GM21526 (cell line): ENCODE data around the gene ADCK2.
"Not testable (repeated sequence)": the region's sequence is repeated elsewhere in the genome, so short reads cannot be mapped to it uniquely, and the experiment has no call there.

Source experiments
- ATAC-seq: cut with Tn5 transposase; IDR thresholded peaks from one replicate; pipeline ENCODE4 v1.9.1; 2021; ENCODE audit warnings: moderate library complexity; ENCODE audit not compliant: unreplicated experiment, low FRiP score

ADCK2 gene, protein sequence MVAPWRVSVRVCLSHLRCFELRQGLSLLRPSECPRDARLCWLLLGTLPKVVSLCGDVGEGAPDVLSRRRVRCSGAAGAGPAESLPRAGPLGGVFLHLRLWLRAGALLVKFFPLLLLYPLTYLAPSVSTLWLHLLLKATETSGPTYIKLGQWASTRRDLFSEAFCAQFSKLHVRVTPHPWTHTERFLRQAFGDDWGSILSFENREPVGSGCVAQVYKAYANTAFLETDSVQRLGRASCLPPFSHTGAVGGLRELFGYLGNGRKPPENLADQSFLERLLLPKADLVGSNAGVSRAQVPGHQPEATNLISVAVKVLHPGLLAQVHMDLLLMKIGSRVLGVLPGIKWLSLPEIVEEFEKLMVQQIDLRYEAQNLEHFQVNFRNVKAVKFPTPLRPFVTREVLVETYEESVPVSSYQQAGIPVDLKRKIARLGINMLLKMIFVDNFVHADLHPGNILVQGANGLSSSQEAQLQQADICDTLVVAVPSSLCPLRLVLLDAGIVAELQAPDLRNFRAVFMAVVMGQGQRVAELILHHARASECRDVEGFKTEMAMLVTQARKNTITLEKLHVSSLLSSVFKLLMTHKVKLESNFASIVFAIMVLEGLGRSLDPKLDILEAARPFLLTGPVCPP

DNA sequence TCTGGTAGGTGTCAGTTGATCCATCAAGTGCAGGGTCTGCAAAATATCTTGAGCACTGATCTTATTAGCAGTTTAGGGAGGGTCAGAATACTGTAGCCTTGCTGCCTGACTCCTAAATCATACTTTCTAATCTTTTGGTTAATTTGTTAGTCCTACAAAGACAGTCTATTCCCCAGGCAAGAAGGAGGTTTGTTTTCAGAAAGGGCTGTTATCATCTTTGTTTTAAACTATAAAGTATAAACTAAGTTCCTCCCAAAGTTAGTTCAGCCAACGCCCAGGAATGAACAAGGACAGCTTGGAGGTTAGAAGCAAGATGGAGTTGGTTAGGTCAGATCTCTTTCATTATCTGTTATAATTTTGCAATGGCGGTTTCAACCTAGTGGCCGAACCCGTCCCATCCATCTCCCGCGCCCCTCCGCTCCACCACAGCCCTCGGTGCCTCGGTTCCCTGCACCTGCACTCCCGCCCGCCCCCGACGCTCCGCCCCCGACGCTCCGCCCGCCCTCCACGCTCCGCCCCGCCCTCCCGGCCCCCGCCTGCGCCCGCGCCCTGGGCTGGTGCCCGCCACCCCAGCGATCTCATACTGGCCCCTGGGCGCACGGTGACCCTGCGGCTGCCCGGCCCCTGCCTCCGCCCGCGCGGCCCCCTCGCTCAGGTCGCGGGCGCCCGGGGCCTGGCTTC lies at the start of gene ADCK2:
TSS of gene ADCK2 (plus strand) at position 564 of the 681 bp plus-strand sequence. CDS start 386 bp downstream, outside the sequence.
- no peak for ATAC-seq

DNA sequence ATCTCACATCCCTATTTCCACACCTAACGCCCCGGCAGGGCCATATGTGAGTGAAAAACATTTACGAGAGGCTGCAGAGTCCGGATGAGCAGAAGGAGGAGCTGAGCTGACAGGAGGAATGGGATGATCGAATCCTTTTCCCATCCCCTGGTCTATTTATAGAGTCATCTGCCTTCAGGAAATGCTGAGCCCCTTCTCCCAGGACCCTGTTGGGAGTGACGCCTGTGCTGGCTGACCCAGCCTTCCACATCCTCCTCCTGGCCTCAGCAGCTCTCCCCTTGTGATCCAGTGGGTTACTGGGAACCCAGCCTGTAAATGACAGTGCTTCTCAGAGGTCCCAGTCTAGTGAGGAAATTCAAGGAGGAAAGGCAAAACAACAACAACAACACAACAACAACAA lies 48.8 kb upstream of the ADCK2 start:
- no peak for ATAC-seq

DNA sequence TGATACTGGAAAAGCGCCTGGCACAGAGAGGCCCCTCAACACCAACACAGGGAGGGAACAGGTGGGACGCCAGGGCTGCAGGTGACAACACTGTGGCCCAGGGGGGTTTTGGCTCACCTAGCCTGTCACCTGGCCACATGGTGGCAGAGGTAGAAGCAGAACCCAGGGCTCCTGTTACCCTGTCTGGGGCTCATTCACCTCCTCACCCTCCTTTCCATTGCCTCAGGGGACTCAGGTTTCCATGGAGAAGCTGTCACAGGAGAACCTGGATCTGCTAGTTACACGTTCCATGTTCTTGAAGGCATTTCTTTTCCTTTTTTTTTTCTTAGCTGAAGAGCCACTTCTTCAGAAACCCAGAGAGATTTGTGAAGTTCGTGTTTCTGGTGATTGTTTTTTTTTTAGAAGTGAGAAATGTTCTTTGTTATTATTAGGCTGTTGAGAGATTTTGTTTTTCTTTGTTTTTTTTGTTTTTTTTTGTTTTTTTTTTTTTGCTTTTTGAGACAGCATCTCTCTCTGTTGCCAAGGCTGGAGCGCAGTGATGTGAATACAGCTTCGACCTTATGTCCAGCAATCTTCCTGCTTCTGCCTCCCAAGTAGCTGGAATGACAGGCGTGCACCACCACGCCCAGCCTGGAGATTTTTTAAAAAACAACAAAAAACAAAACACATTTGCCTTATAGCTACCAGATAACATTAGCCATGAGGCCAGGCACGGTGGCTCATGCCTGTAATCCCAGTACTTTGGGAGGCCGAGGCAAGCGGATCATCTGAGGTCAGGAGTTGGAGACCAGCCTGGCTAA lies 48.2 kb upstream of the ADCK2 start:
- no peak for ATAC-seq

DNA sequence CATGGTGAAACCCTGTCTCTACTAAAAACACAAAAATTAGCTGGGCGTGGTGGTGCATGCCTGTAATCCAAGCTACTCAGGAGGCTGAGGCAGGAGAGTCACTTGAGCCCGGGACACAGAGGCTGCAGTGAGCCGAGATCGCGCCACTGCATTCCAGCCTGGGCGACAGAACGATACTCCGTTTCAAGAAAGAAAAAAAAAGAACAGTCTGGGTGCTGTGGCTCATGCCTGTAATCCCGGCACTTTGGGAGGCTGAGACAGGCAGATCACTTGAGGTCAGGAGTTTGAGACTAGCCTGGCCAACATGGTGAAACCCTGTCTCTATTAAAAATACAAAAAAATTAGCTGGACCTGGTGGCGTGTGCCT lies 47.6 kb upstream of the ADCK2 start:
- not testable (repeated sequence) for ATAC-seq

DNA sequence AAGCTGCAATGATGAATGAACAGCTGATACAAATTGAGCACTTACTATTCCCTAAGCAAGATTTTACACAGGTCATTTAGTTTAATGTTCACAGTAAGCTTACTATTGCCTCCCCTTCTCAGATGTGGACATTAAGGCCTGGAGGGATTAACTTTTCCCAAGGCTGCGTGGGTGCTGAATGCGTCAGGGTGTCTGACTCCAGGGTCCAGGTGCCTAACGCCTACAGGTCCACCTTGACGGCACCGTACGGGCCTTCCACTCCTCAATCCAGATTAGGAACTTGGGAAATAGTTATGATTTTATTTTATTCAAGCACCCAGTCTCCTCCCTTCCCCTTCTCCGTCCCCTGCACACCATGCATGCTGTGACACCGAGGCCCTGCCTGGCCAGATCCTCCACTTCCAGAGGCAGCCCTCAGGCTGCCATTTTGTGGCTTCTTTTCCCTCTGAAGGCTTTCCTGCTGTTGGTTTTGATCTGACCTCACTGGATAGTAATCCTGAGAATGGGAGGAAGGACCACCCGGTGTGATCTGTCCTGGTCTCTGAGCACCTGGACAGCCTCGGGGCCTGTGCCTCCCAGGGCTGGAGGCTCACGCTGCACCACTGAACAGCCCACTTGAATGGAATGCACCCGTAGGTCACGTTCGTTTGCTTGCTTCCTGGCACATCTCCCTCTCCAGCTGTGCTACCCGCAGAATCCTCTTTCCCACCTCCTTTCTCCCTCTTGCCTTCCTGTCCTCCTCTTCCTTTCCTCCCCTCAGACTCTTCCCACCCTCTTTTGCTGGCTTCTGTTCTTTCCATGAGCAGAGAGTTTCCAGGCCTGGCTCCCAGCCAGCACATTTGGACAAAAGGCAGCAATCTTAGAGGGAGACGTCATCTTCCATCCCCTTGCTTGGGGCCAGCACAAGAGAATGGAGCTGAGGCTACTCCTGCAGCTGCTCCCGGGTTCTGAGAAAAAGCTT lies 46.6 kb upstream of the ADCK2 start:
- no peak for ATAC-seq

DNA sequence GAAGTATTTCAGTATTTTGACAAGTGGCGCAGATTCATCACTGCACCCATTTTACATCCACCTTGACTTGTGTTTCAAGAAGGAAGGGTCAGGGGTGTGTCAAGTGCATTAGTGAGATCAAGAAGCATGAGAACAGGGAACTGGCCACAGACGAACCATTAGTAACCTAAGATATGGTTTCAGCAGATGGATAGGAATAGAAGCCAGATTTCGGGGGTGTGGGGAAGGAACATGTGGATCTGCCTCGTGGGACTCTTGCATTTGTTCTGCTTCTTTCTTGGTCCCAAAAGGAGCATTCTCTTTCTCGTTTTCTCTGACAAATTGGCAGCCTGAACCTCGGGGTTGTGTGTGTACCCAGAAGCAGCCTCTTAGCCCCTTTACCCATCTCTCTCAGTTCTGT lies 41.7 kb upstream of the ADCK2 start:
- no peak for ATAC-seq

DNA sequence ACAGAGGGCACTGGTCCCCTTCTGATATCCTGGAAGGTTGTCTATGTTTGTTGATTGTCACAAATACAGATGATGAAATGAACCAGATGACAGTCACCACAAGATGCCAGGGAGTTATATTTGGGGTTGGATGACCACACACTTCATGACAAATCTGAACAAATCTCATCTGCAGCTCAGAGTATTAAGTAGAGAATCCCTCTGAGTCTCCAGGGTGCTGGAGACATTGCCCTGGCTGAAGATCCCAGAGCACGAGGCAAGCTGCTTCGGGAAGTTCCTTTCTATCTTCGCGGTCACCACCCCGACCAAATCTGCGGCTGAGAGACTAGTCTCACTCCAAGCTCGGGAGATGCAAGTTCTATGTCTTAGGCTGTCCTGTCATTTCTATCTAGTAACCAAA lies 41.1 kb upstream of the ADCK2 start:
- ATAC-seq: no peak

DNA sequence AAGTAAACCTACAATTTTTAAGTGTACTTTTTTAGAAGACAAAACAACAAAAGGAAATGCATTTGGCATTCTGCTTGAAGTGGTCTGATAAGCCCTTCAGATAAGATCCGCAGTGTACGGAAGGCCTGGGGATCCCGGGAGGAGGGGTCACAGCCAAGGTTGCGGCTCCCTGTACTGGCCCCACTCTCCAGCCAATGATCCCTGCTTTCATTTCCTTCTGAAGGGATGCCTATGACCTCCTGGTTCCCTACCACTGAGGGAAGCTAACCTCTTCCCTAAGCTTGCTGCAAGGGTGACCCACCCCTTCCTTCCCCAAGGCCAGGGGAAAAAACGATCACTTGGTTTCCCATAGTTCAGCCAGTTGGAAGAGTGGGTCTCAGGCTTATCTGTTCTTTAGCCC lies 37.4 kb upstream of the ADCK2 start:
- no peak for ATAC-seq

DNA sequence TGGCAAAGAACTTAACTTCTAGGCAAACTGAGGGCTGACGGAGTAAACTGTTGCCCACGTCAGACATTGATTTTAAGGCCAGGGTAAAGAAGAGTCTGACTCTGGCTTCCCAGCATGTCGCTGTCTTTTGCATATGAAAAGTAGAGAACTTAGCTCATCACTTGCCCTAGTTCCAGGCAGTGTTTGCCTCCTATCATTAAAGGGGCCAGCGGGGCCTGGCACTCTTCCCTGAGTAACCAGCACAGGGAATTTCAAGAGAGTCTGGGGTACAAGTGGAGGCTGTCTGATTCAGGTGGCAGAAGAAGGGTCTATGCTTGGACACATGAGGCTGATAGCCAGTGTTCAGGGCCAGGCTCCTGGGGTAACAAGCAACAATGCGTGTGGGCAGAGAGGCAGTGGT lies 36.9 kb upstream of the ADCK2 start:
- no peak for ATAC-seq

DNA sequence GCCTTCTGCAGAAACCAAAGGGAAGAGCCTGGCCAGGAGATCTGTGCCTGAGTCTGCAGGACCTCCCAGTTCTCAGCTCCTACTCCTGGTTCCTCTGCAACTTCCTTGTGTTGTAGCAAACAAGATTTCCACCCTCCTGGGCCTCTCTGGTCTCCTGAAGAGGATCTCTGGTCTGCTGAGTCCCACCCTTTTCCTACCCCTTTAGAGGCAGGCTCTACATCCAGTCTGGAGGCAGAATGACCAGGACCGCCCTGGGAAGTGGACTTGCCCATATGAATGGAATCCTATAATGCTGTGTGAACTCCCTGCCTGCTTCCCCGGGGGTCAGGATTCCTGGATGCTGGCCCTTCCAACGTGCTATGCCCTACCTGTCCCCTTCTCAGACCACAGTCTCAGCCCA lies 35.3 kb upstream of the ADCK2 start:
- ATAC-seq: no peak

DNA sequence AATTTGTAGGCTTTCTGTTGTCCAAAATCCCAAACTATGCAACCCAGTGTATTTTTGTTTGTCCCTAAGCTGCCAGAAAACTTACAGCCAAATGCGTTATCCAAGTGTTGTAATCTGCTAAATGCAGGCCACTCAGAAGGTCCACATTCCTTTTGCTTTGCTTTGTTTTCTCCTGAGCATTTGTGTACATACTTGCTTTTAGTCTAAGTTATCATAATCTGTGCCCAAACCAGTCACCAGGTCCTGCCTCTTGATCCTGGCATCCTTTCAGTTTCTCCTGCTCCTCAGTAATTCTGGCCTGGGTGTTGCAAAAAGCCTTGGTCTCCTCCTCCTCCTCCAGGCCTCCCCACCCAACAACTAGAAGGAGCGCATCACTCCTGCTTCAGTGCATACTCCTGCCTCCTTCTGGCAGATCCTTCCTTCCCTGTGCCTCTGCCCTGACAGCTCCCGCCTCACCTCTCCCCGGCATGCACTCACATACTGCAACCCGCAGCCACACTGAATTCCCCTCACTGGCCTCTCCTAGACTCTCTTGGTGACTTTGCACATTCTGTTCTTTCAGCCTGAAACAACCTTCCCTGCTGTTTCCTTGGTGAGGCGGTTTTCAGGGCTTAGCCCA lies 34.5 kb upstream of the ADCK2 start:
- no peak for ATAC-seq

DNA sequence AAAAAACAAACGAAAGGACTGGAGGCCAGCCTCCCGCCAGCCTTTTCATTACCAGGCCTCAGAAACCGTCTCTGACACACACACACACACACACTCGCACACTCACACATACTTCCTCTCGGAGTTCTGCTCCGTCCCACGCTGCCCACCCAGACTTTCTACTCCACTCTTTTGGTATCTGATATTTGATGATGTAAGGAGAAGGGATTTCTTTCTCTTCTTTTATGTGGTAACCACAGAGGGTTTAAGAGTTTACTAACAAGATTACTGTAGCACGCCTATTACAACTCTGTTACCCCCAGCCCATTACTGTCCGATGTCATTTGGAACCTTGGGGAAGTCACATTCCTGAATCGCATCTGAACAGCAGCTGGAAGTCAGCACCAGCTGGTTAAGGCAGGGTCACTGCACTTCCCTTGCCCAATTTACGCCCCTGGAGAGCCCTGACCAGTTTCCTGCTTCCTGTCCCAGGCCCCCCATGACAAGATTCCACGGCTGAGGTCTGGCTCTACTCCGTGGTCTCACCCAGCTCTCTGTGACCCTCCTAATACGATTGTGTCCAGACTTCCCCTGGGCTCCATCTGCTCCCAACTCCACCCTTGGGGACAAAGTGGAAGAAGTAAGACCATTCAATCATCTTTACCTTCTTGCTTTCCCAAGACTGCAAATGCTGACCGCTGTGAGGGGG lies 33.2 kb upstream of the ADCK2 start:
- ATAC-seq: no peak

DNA sequence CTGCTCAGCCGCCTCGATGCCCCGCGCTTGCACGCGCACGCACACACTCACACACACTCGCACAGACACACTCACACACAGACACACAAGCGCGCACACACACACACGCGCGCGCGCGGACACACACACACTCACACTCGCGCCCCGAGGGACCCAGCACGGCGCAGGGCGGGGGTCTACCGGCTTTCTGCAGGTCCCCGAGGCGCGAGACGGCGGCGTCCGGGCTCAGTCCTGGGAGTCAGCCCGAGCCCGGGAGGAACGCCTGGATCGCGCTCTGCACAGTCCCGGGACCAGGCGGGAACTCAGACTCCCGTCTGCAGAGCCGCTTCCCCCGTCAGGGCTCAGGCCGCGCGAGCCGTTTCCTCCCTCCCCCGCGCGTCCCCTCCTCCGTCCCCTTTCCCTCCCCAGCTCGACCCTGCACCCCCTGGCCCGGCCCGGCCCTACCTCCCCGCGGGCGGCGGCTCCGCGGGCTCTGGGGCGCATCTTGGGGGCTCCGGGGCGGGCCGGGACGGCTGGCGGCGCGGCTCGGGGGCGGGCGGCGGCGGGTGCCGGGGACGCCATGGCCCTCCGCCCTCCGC lies 32.6 kb upstream of the ADCK2 start:
- ATAC-seq: no peak

DNA sequence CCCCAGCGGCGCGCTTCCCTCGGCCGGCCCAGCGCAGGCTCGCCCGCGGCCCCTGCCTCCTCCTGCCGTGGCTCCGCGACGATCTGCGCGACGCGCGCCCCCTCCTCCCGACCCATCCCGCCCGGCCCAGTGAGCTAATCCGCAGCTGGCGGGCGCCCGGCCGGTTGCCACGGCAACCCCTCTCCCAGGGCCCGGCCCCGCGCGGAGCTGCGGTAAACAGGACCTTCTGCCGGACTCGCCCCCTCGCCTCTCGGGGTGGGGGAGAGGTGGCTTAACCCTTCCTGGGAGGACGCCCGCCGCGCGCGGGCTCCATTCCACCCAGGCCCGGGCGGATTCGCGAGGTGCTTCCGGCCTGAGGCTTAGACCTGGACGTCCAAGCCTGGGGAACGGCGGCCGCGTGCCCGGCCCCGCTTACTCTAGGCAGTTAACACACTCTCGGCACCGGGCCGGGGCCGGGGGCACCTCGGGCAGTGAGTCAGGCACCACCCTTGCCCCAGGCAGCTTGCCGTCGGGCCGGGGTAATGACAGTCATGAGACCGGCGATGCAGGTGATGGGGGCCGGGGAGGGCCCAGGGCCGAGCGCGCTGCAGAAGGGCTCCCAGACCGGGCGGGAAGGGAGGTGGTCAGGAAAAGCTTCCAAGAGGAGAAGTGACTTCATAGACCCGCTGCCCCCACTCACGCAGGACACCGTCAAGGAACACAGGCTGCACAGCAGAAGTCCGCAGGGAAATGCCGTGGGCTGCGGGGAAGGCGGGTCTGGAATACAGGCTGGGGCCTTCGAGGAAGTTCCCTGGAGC lies 31.8 kb upstream of the ADCK2 start, which contains the start of gene DENND2A:
TSS of gene DENND2A (minus strand) at position 87 of the 797 bp plus-strand sequence. CDS start 38,416 bp downstream, outside the sequence.
- ATAC-seq: no peak

DNA sequence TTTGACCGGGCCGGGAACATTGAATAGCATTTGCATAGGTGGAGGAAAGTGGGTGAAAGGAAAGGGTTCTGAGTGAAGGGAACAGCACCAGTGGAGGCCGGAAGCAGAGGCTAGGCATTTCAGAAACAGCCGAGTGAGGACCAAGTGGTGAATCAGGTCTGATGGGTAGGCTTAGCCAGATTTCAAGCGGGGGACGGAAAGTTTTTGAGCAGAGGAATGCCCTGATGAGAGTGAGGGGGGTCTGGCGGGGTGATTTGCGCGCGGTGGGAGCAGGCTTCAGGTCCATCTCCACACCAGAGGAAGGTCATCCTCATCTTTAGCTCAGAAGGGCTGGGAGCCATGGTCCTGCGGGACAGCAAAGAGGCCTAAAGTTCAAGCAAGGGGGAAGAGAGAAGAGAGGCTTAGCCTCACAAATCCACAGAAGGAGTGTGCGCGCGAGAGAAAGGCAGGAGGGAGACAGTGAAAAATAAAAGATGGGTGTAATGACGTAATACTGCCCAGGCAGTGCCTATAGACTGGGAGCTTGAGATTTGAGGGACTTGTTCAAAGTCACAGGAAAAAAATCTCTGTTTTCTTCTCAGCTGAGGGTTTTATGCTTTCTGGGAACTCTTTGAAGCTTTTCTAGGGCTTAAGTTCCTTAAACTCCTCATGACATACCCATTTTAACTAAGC lies 31.1 kb upstream of the ADCK2 start:
- no peak for ATAC-seq

DNA sequence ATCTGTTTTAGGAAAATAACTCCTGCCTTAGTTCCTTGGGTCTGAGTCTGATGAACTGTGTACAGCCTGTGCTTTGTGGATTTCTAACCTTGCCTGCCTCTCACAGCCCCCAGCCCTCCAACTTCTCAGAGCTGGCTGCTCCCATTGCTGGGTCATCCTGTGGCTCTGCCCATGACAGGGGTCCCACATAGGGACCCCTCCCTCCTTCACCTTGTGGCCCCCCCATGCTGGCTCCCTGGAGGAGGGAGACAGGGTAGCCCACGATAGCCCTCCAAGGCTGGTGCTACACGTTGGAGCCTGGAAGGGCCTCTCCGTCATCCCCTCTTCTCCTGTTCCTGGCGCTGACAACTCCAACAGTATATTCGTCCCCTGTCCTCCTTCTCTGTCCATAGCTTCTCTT lies 29.3 kb upstream of the ADCK2 start:
- no peak for ATAC-seq

DNA sequence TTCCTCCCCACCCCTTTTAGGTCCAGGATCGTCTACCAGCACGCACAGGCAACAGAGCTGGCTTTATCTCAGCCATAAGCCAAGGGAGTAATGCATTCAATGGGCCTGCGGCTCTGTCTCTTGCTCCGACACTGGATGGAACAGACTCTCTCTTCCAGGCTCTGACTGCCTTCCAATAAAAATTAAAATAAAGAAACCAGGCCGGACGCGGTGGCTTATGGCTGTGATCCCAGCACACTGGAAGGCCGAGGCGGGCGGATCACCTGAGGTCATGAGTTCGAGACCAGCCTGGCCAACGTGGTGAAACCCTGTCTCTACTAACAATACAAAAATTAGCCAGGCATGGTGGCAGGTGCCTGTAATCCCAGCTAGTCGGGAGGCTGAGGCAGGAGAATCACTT lies 28.0 kb upstream of the ADCK2 start:
- not testable (repeated sequence) for ATAC-seq
